Left renal cortex interstitium (tissue), 4 donors: ENCODE results near the gene CATSPERE. TPM values are rescaled to one million over a fixed set of nuclear protein-coding genes. Genes with fewer than 3 reads are reported as not detected.

Source experiments
- DNase-seq, 4 donors: peaks; one replicate each; pipeline ENCODE4 v3.0.0-alpha.2; 2013; ENCODE audit warnings: low read depth in 4 of 4, low spot score in 2 of 4, missing footprints in 1 of 4
- polyA plus RNA-seq, 4 donors: library from polyadenylated mRNA; unstranded; fragments of 120-200 nt; gene quantifications; one replicate each; pipeline ENCODE4 v1.2.1, GENCODE V29; 2013; ENCODE audit not compliant: insufficient read length in 4 of 4

CATSPERE gene, protein sequence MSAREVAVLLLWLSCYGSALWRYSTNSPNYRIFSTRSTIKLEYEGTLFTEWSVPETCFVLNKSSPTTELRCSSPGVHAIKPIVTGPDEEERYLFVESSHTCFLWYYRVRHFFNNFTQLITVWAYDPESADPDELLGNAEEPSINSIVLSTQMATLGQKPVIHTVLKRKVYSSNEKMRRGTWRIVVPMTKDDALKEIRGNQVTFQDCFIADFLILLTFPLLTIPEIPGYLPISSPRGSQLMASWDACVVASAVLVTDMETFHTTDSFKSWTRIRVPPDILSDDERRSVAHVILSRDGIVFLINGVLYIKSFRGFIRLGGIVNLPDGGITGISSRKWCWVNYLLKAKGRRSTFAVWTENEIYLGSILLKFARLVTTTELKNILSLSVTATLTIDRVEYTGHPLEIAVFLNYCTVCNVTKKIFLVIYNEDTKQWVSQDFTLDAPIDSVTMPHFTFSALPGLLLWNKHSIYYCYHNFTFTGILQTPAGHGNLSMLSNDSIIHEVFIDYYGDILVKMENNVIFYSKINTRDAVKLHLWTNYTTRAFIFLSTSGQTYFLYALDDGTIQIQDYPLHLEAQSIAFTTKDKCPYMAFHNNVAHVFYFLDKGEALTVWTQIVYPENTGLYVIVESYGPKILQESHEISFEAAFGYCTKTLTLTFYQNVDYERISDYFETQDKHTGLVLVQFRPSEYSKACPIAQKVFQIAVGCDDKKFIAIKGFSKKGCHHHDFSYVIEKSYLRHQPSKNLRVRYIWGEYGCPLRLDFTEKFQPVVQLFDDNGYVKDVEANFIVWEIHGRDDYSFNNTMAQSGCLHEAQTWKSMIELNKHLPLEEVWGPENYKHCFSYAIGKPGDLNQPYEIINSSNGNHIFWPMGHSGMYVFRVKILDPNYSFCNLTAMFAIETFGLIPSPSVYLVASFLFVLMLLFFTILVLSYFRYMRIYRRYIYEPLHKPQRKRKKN
- 1 to 10 TPM; 1.2 to 2.9 (median 2.1) TPM for polyA plus RNA-seq

GRCh38 chr1:244461245-244462071 lies at the start of gene CATSPERE:
TSS of gene CATSPERE (plus strand) at chr1:244461273. CDS start at chr1:244461430, 157 bp downstream.
- DNase-seq, result peak; percentile 60 to 76 (median 72)

DNA sequence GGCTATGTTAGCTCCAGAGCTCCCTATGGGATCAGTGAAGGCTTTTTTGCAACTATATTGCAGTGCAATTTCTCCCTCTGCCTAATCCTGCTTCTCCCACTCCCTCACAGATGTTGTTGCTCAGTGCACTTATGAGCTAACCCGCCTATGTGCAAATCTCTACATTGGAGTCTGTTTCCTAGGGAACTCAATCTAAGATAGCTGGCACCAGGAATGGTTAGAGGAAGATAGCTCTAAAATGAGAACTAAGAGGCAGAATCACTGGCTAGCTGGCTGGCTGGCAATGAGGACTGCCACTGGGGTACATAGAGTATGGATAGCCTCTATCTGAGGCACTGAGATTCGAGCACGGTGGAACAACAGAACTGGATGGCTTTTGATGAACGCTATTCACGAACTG lies 48.9 kb upstream of the CATSPERE start:
- DNase-seq, result no peak

DNA sequence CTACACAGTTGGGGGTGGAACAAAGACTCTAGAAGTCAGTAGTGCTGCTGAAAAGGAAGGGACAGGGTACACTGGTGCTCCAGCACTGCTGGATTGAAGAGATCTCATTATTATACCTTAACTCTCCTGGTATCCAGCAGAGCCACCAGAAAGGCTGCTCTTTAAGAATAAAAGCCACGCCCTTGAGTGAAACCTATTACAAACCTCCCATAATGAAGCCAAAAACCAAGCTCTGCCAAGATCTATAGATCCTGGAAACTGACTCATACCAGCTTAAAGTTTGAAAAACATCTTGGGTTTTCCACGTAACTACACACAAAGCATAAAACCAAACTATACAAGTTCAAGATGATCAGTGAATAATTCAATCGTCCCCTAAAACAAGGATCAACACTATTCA lies 47.3 kb upstream of the CATSPERE start:
- DNase-seq, result no peak

GRCh38 chr1:244414543-244414942 lies 46.5 kb upstream of the CATSPERE start:
- DNase-seq, result no peak

DNA sequence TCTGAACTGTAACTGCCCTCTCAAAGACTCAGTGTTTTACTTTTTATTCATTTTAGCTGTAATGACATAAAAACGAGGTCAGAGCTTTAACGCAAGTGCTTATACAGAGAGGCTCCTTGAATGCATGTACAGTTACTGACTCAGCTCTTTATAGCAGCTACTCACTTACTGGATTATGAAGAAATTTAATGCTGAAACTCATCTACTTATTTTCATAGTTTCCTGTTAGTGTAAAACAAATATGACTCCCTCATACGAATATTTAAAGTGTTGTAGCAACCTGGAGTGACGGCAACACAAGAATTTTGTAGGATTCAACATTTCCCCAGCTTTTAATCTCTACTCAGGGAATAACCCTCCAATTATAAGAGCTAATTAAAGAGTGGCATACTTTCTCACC lies 42.0 kb upstream of the CATSPERE start:
- DNase-seq, result no peak

DNA sequence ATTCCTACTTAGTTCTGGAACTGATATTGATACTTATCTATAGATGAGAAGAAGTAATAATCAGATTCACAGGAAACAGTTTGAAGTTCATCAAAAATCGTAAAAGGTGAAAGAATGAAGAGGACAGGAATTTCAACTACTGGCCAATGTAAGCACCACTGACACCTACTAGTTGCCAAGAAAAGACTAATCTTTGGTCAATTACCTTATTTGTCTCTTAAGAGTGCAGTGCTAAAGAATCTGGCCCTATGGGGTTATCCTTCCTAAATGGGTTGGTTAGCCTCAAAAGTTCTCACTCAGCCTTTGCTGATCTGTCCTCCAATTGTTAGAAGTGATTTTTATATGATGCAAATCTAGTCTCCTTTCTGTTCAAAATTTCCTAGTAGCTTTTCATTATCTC lies 38.9 kb upstream of the CATSPERE start:
- DNase-seq, result no peak

- DNase-seq, result no peak
Observed at GRCh38 chr1:244424649-244425334, 36.3 kb upstream of the CATSPERE start.

GRCh38 chr1:244427647-244428046 lies 33.4 kb upstream of the CATSPERE start:
- no peak for DNase-seq

DNA sequence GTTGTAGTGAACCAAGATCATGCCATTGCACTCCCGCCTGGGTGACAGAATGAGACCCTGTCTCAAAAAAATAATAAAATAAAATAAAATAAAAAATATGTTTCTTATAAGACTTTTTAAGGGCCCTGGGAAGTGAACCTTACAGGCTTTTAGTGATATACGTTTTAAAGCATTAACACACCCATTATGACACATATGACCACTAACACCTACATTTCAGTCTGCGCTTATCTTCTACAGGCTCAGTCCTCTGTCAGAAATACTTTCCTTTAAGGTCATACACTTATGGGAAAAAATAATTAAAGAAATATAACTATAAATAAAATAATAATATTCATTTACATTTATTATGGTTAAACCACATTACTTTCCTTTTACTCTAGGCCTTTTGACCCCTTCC lies 31.3 kb upstream of the CATSPERE start:
- no peak for DNase-seq

- DNase-seq, result no peak
Observed at GRCh38 chr1:244431166-244431565, 29.9 kb upstream of the CATSPERE start.

GRCh38 chr1:244435562-244436205 lies 25.4 kb upstream of the CATSPERE start:
- no peak for DNase-seq

DNA sequence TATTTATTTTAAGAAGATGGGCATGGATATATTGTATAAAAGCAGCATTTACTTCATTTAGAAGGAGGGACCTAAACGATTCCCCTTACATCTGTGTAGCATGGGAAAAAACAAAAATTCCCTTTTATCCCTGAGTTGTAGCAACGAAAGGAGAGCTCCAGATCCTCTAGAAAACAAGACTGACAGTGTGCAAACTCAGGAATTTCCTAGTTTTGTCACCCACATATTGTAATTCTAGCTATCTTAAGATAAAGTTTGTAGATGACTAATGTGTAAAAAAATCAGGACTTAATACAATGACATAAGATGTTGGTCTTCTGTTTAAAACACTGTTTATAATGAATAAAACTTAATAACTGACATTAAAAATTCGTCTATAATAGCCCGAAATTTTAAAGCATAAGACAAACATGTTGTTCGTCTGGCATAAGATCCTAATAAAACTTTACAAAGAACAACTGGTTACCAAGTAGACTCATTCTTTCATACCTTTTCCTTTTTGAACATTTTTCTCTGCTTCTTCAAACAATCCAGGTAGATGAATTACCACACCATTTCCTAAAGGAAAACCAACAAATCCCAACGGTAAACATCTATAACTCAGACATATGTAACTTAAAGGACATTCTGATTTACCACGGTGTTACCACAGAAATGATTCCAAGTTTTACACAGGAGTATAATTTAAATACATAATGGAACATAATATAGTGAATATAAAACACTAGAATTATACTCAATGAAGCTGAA lies 24.6 kb upstream of the CATSPERE start:
- no peak for DNase-seq

DNA sequence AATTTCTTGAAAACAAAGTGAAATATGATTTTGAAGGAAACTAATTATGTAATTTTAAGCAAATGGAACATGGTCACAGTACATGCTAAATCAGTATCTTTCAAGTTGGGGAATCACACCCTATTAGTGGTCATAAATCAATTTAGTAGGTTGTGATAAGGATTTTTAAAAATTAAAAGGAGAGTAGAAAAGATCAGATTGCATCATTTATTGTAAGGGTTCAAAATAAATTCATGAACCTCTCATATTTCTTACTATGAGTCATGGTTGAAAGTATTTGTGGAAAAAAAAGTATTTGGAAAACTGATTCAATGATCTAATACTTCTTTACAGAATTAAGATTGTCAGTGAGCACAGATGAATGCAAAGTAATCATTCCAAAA lies 24.0 kb upstream of the CATSPERE start:
- no peak for DNase-seq

GRCh38 chr1:244439391-244440032 lies 21.6 kb upstream of the CATSPERE start:
- DNase-seq, result no peak

DNA sequence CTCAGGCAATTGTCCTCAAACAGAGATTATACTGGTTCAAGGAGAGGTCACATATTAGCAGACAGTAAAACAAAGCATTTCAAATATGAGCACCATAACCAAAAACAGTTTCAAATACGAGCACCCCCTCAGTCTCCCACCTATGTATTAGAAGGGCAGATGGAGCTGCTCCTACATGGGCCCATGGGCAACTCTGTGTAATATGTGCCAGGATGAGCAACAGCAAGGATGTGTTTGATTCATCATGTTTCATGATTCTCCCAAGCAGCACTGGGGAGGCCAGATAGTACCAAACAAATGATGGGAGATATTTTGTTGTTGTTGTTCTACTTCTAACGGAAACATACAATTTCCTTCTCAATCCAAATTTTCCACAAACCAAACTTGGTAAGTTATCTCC lies 18.2 kb upstream of the CATSPERE start:
- no peak for DNase-seq

GRCh38 chr1:244444854-244445253 lies 16.2 kb upstream of the CATSPERE start:
- DNase-seq, result no peak

DNA sequence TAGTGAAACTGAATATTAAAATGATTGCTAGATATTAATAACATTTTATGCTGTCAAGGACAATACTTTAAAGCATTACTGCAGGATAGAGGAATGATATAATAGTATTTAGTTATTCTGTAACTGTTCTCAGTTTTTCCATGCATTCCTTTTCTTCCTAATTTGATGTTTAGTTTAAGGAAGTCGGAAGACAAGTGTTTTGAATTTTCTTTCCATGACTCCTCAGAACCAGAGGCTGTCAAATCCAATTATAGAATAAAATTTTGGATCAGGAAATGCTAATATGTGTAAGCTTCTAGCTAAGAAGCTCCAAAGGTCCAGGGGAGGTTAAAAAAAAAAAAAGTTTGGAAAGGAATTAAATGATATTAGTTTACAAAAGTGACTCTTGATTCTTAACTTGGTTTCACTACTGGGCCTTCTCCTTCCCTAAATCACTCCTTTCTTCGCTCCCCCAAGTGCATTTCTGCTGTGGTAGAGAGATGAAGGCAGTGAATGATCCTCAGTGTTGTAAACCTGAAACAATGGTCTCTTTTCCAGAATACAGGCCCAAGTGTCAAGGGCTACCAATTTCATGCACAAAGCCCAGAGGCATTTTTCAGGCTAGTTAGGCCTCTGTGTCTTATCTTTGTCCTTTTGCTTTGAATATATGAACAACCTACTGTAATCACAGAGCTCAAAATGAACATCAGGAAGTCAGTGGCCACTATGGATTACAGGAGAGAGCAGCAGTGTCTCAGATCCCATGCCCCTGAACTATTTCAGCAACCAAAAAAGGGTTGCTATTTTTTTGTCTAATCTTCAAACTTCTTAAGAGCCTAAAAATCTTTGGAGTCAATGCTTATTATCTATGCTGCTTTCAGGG lies 15.5 kb upstream of the CATSPERE start:
- DNase-seq, result no peak
